HG03025 (cell line): ENCODE results near the gene KIF13A.
"Not testable (repeated sequence)": the region's sequence is repeated elsewhere in the genome, so short reads cannot be mapped to it uniquely, and the experiment has no call there.

Source experiments
- ATAC-seq: cut with Tn5 transposase; IDR thresholded peaks from one replicate; pipeline ENCODE4 v1.9.1; 2021; ENCODE audit warnings: mild to moderate bottlenecking, moderate library complexity; ENCODE audit not compliant: unreplicated experiment, low FRiP score

The KIF13A gene

DNA sequence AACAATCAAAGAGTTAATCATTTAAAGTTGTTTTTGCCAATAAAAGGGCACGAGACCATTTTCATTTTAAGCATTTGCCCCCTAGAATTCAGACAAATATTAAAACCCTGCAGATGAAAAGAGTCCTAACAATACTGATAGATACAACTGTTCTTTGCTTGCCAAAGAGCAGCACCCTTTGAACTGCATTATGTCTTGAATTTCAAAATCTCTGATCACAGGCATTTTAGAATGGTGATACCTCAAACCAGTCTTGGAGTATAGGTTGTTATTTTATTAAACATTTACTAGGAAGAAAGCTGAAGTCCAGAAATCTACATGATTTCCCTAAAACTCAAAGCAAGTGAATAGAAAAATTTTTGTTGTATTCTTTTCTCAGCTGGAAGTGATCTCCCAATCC, 108.7 kb downstream of the KIF13A start:
- no peak for ATAC-seq

DNA sequence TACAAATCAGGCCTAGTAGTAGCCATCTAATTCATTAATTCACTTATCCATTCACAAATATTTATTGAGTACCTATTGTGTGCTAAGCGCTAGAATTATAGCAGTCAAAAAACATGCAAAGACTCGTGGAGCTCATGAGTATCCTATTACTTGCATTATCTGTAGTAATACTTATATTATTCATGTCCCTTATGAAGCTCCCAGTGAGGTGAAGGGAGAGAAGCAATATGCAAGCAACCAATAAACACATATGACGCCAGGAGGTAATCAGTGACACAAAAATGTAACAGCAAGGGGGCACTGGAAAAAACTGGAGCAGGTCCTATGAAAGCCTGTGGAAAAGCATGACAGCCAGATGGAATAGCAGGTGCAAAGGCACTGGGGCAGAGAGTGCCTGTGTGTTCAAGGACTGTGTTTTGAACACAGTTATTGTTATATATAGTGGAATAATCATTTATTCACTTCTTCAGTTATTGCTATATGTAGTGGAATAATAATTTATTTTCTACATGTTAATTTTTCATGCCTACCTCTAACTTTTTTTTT, 109.5 kb downstream of the KIF13A start:
- no peak for ATAC-seq

GRCh38 chr6:17877196-17877894, 110.1 kb downstream of the KIF13A start:
- ATAC-seq, result no peak

- ATAC-seq, result no peak
Observed at GRCh38 chr6:17874753-17875152, 112.7 kb downstream of the KIF13A start.

GRCh38 chr6:17872908-17873307, 114.5 kb downstream of the KIF13A start:
- ATAC-seq, result no peak

DNA sequence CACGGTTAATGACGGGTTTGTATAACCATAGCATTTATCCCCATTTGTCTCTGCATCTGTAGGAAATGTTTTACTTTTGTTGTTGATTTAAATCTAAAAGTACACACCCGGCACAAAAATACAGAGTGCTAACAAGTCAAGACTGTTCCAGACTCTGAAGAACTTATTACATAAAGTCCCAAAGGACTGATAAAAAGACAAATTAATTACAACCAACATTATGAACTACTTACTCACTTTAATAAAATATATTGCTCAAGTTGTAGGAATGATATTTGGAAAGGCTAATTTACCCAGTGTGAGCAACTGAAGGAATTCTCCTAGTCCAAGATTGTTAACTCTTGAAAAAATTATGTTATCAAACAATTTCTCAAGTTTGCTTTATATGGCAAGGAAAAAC, 115.6 kb downstream of the KIF13A start:
- ATAC-seq, result no peak

- ATAC-seq, result no peak
Observed at GRCh38 chr6:17871189-17871519, 116.3 kb downstream of the KIF13A start.

DNA sequence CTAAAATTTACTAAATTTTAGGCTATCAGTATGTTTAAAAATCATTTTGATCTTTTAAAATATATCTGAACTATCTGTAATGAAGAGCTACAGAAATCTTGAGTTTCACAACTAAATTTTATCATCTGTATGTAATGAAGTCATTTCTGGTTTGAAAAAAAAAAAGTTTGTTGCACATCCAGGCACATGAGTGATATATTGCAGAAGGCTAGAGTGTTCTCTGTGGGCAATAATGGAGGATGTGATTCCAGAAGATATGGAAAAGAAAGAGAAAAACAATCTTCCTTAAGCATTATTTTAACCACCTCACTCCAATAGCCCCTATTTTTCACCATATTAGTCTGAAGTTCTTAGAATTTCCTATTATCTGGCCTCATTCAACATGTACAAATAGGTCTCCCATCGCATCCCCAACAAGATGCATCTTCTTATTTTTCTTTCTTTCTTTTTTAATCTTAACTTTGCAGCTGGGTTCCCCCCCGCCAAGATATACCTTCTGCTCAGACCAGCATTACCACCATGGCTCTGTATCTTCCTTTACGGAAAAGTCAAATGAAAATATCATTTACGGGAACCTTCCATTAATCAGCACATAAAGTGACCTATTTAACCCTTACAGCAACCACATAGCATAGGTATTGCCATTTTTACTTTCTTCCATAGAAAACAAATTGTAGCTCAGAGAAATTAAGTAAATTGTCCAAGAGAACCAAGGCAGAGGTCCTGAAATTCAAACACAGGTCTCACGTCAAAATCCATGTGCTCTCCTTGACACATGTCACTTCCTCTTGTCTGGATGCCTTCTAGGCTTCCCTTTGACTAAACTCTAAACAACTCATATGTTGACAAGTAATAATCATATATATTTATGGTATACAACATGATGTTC, 116.9 kb downstream of the KIF13A start:
- ATAC-seq, result no peak

DNA sequence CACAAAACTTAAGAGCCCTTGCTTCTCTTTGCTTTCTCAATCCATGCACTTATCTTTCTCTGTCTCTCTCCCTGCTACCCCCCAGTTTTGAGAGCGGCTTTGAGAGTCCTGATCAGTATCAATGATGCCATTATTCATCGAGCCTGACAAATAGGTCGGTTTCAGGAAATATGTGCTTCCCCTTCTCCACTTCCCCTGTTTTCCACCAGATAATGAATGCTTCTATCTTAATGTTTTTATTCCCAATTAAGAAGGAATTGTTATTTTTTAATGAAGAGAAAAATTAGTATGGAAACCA, 117.7 kb downstream of the KIF13A start:
- ATAC-seq, result no peak

DNA sequence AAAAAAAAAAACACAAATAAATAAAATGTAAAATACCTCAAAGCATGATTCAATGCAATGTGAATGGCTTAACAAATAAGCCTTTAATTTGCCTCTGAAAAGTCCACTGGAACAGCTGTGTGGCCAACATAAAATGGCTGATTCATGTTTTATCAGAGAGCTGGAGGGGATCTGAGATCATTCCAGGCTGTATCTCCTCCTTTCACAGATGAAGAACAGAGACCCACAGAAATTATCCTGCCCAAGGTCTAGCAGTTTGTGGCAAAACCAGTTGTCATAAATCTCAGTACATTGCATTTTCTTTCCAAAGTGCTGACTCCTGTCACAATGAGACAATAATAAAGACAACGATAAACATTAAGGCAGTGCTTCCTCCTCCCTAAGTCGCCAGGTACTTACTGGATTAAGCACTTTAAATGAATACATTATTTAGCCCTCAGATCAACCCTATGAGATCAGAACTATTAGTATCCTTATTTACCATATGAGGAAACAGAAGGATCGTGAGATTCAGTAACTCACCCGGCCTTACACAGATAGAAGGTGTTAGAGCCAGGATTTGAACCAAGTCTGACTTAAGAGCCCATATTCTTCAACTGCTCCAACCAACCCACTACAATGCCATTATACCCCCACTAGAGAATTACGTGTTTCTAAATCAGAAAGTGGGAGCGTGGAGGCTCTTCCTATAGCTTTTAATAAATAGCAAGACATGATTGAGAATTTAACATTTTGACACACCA, 118.3 kb downstream of the KIF13A start:
- ATAC-seq, result no peak

GRCh38 chr6:17867880-17868279, 119.6 kb downstream of the KIF13A start:
- ATAC-seq, result no peak

DNA sequence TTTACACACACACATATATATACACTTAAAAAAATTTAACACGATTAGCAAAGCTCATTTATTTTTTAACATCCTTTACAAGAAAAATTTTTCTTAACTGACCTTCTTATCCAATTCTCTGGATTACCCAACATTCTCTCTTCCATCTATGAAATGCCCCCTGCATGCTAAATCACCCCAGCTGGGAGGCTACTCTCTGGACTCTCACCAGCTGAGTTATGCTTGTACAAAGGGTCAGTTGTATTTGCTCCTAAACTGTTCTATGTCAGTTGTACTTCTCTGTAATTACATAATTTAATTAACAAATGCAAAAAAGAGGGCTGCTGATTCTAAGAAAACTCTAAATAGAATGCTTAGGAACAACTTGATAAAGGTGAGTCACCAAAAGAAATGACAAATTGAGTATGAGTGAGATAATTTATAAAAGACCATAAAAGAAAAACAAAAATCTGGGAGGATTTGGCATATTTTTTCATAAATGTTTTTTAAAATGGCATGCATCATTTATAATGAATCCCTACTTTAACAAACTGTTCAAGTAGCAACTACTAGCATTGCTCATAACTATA, 120.5 kb downstream of the KIF13A start:
- ATAC-seq, result no peak

GRCh38 chr6:17865798-17866725, 121.4 kb downstream of the KIF13A start:
- no peak for ATAC-seq

GRCh38 chr6:17865243-17865642, 122.2 kb downstream of the KIF13A start:
- ATAC-seq, result no peak

DNA sequence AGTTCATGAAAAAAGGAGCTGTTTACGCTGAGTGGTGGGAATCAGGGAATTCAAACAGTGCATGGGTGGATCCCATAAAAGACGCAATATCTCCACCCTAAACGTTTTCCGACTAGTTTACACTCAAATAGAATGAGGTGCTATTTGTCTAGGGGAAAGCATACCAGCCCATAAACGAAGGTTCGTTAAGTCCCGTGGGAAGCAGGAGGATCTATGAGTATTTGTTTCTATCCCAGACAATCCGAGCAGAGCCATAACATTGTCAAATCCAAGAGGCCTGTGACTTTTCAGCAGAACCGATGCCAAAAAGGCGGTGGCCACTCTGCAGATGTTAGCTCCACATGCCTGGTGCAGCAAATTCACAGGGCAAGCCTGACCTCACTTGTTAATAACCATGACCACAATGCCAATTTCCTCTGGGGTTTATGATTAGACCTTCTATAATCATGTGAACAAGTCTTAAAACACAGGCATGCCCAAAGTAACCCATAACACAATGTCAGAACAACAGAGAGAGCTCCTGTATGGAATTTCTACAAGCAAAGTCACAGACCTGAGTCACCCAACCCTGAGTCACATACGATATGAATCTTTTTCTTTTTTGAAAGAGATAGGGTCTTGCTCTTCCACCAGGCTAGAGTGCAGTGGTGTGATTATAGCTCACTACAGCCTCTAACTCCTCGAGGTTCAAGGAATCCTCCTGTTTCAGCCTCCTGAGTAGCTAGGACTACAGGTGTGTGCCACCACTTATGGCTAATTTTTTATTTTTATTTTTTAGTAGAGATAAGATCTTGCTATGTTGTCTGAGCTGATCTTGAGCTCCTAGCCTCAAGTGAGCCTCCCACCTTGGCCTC, 123.3 kb downstream of the KIF13A start:
- ATAC-seq, result no peak

- no peak for ATAC-seq
Observed at GRCh38 chr6:17861361-17861760, 126.1 kb downstream of the KIF13A start.

DNA sequence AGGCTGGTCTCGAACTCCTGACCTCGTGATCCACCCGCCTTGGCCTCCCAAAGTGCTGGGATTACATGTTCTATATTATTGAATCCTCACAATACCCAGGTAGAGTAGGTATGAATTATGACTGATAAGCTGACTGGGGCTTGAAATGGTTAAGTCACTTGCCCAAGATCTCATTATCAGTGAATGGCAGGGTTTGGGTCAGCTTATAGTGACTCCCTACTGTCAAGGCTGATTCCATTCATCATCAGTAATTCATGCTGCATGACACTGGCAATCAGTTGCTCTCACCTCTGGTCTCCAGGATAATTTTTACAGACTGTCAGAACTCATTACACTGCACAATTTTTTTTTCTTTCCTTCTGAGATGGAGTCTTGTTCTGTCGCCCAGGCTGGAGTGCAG, 127.6 kb downstream of the KIF13A start:
- ATAC-seq, result no peak

- ATAC-seq, result no peak
Observed at GRCh38 chr6:17858584-17858983, 128.9 kb downstream of the KIF13A start.

- ATAC-seq, result not testable (repeated sequence)
Observed at GRCh38 chr6:17857188-17857587, 130.2 kb downstream of the KIF13A start.
